Stimulated activated CD4-positive, alpha-beta T cell treated with anti-CD3 and anti-CD28 coated beads, Interleukin-2, amount 100 ng/mL, for 24 hours (primary cell): ENCODE results near the gene NSD2.
"Not testable (repeated sequence)": the region's sequence is repeated elsewhere in the genome, so short reads cannot be mapped to it uniquely, and the experiment has no call there.

Source experiments
- DNase-seq, 2 donors: peaks; one replicate each; pipeline ENCODE4 v3.0.0-alpha.2; 2020

Gene NSD2

GRCh38 chr4:1987296-1987695, 116.1 kb downstream of the NSD2 start:
- no peak for DNase-seq

GRCh38 chr4:1987721-1988326, 116.6 kb downstream of the NSD2 start:
- DNase-seq, result no peak

- DNase-seq, result no peak
Measured at GRCh38 chr4:1988327-1988724, 117.1 kb downstream of the NSD2 start.

GRCh38 chr4:1989533-1990347, 118.5 kb downstream of the NSD2 start:
- DNase-seq, result no peak

GRCh38 chr4:1990348-1990645, 119.1 kb downstream of the NSD2 start:
- DNase-seq, result no peak

- DNase-seq, result no peak
Measured at GRCh38 chr4:1990676-1991075, 119.5 kb downstream of the NSD2 start.

- DNase-seq, result no peak
Measured at GRCh38 chr4:1991087-1991486, 119.9 kb downstream of the NSD2 start.

GRCh38 chr4:1991596-1992434, 120.6 kb downstream of the NSD2 start:
- DNase-seq, result no peak

- DNase-seq, result no peak
Measured at GRCh38 chr4:1992468-1993168, 121.4 kb downstream of the NSD2 start.

GRCh38 chr4:1993169-1993516, 122.0 kb downstream of the NSD2 start:
- no peak for DNase-seq

- DNase-seq, result not testable (repeated sequence)
Measured at GRCh38 chr4:1993718-1994516, 122.7 kb downstream of the NSD2 start.

- DNase-seq, result no peak
Measured at GRCh38 chr4:1994938-1995337, 123.7 kb downstream of the NSD2 start.

GRCh38 chr4:1996866-1997611, 125.8 kb downstream of the NSD2 start:
- DNase-seq, result no peak

- no peak for DNase-seq
Measured at GRCh38 chr4:1997712-1998111, 126.5 kb downstream of the NSD2 start.

- no peak for DNase-seq
Measured at GRCh38 chr4:1998296-1998695, 127.1 kb downstream of the NSD2 start.

GRCh38 chr4:1999308-1999707, 128.1 kb downstream of the NSD2 start:
- not testable (repeated sequence) for DNase-seq

GRCh38 chr4:2003361-2003760, 132.2 kb downstream of the NSD2 start:
- DNase-seq, result not testable (repeated sequence)

- no peak for DNase-seq
Measured at GRCh38 chr4:2006367-2006766, 135.2 kb downstream of the NSD2 start.

- no peak for DNase-seq
Measured at GRCh38 chr4:2006956-2007653, 135.9 kb downstream of the NSD2 start.

- DNase-seq, result no peak
Measured at GRCh38 chr4:2007804-2008670, 136.8 kb downstream of the NSD2 start.
